Neutrophil (primary cell): Measurements from ENCODE around the gene DNAJB9.
"Not testable (repeated sequence)": the region's sequence is repeated elsewhere in the genome, so short reads cannot be mapped to it uniquely, and the experiment has no call there.

Experiments
- H3K27ac ChIP-seq: fragments of 200-600 bp; sonication (generic); 2 replicates; pipeline ENCODE4 v1.5.1; 2016; ENCODE audit warnings: mild to moderate bottlenecking, moderate library complexity
- H3K27me3 ChIP-seq: fragments of 200-600 bp; sonication (generic); 2 replicates; pipeline ENCODE4 v1.6.0; 2016; ENCODE audit warnings: mild to moderate bottlenecking
- H3K36me3 ChIP-seq: fragments of 200-600 bp; sonication (generic); 2 replicates; pipeline ENCODE4 v1.5.1; 2017
- H3K4me1 ChIP-seq, 2 experiments: fragments of 200-600 bp in 1 of 2; sonication (generic) in 1 of 2; 1 replicate in 1 of 2; 2 replicates in 1 of 2; pipeline versions ENCODE4 v1.5.1 to v1.6.1; 2013 to 2016; ENCODE audit warnings: low read depth in 1 of 2, low read length in 1 of 2, mild to moderate bottlenecking in 1 of 2, moderate library complexity in 1 of 2; ENCODE audit not compliant: control insufficient read depth in 1 of 2, insufficient read depth in 1 of 2
- H3K4me3 ChIP-seq, 2 experiments: fragments of 200-600 bp in 1 of 2; sonication (generic) in 1 of 2; 1 replicate in 1 of 2; 2 replicates in 1 of 2; pipeline ENCODE4 v1.5.1; 2013 to 2016; ENCODE audit warnings: low read depth in 1 of 2, low read length in 1 of 2, mild to moderate bottlenecking in 1 of 2, moderate library complexity in 1 of 2
- H3K9me3 ChIP-seq: fragments of 200-600 bp; sonication (generic); 2 replicates; pipeline ENCODE4 v1.5.1; 2016
- TF ChIP-seq, protein P1 (sequence below): fragments of 200-600 bp; sonication (generic); IDR thresholded peaks from 2 replicates; pipeline ENCODE4 v1.5.1; 2016; ENCODE audit warnings: antibody characterized with exemption

The DNAJB9 gene

GRCh38 chr7:108528183-108528712, 41.4 kb upstream of the DNAJB9 start:
- H3K9me3 ChIP-seq, result no peaks in the 10 kb centered on the region
- H3K4me1 ChIP-seq, result peaks cover 15 to 19% of the 10 kb centered on the region in 2 experiments
- TF ChIP-seq, protein P1, sequence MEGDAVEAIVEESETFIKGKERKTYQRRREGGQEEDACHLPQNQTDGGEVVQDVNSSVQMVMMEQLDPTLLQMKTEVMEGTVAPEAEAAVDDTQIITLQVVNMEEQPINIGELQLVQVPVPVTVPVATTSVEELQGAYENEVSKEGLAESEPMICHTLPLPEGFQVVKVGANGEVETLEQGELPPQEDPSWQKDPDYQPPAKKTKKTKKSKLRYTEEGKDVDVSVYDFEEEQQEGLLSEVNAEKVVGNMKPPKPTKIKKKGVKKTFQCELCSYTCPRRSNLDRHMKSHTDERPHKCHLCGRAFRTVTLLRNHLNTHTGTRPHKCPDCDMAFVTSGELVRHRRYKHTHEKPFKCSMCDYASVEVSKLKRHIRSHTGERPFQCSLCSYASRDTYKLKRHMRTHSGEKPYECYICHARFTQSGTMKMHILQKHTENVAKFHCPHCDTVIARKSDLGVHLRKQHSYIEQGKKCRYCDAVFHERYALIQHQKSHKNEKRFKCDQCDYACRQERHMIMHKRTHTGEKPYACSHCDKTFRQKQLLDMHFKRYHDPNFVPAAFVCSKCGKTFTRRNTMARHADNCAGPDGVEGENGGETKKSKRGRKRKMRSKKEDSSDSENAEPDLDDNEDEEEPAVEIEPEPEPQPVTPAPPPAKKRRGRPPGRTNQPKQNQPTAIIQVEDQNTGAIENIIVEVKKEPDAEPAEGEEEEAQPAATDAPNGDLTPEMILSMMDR, result no peak
- H3K36me3 ChIP-seq, result no peaks in the 10 kb centered on the region
- H3K27ac ChIP-seq, result no peak overlapping the region
- H3K27me3 ChIP-seq, result no peaks in the 10 kb centered on the region
- no peak overlapping the region for H3K4me3 ChIP-seq

GRCh38 chr7:108529341-108529740, 40.3 kb upstream of the DNAJB9 start:
- Histone ChIP-seq H3K36me3 (no peaks in the 10 kb centered on the region), H3K4me1 (peaks cover 15 to 18% of the 10 kb centered on the region in 2 experiments), H3K4me3 (no peak overlapping the region), H3K9me3 (no peaks in the 10 kb centered on the region), H3K27me3 (no peaks in the 10 kb centered on the region), H3K27ac (no peak overlapping the region)
- TF ChIP-seq, protein P1, result no peak

DNA sequence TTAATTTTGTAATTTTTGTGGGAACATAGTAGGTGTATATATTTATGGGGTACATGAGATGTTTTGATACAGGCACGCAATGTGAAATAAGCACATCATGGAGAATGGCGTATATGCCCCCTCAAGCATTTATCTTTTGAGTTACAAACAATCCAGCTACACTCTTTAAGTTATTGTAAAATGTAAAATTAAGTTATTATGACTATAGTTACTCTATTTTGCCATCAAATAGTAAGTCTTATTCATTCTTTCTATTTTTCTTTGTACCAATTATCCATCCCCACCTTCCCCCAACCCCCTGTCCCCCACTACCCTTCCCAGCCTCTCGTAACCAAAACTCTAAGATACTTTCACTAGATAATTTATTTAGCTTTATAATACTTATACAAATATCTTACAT, 36.0 kb upstream of the DNAJB9 start:
- H3K27ac ChIP-seq, result no peak overlapping the region
- no peaks in the 10 kb centered on the region for H3K36me3 ChIP-seq
- no peaks in the 10 kb centered on the region for H3K27me3 ChIP-seq
- TF ChIP-seq, protein P1, result no peak
- H3K4me1 ChIP-seq, result no peaks in the 10 kb centered on the region
- no peak overlapping the region for H3K4me3 ChIP-seq
- no peaks in the 10 kb centered on the region for H3K9me3 ChIP-seq

- H3K27ac ChIP-seq, result no peak overlapping the region
- TF ChIP-seq, protein P1, result no peak
These were observed 34.4 kb upstream of the DNAJB9 start for GRCh38 chr7:108535257-108535656.

DNA sequence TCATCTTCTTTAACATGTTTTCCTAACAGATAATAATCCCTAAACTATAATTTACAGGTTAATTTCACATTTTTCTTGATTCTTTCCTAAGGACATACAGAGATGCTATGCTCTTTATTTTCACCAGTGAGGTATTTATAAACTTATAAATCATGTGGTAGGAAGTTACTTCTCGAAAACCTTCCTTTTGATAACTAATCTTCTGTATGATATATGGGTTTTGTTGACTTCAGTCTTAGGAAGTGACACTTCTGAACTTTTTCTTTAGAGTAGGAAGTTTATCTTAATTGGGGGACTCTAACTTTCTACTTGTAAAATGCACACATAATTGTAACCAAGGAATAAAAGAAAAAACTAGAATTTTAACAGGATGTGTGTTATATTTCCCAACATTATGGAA, 33.9 kb upstream of the DNAJB9 start:
- TF ChIP-seq, protein P1, result no peak
- Histone ChIP-seq H3K27ac (no peak overlapping the region), H3K4me3 (no peak overlapping the region), H3K36me3 (no peaks in the 10 kb centered on the region), H3K9me3 (no peaks in the 10 kb centered on the region), H3K4me1 (no peaks in the 10 kb centered on the region), H3K27me3 (no peaks in the 10 kb centered on the region)

More at GRCh38 chr7:108535257-108535656, 34.4 kb upstream of the DNAJB9 start:
- H3K4me3 ChIP-seq, result no peak overlapping the region
- H3K36me3 ChIP-seq, result no peaks in the 10 kb centered on the region
- no peaks in the 10 kb centered on the region for H3K9me3 ChIP-seq
- H3K4me1 ChIP-seq, result no peaks in the 10 kb centered on the region
- no peaks in the 10 kb centered on the region for H3K27me3 ChIP-seq

- Histone ChIP-seq H3K36me3 (no peaks in the 10 kb centered on the region), H3K9me3 (no peaks in the 10 kb centered on the region), H3K4me1 (no peaks in the 10 kb centered on the region), H3K27me3 (no peaks in the 10 kb centered on the region), H3K27ac (no peak overlapping the region), H3K4me3 (no peak overlapping the region)
- TF ChIP-seq, protein P1, result no peak
These were observed 32.4 kb upstream of the DNAJB9 start for GRCh38 chr7:108537229-108537628.

GRCh38 chr7:108538236-108538635, 31.4 kb upstream of the DNAJB9 start:
- not testable (repeated sequence) for H3K9me3 ChIP-seq, H3K27me3 ChIP-seq, H3K27ac ChIP-seq, H3K4me1 ChIP-seq, H3K4me3 ChIP-seq, H3K36me3 ChIP-seq

DNA sequence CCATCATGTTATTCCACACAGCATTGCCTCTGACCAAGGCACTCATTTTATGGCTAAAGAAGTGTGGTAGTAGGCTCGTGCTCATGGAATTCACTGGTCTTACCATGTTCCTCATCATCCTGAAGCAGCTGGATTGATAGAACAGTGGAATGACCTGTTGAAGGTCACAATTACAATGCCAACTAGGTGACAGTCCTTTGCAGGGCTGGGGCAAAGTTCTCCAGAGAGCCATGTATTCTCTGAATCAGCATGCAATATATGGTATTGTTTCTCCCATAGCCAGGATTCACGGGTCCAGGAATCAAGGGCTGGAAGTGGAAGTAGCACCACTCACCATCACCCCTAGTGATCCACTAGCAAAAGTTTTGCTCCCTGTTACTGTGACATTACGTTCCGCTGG, 31.0 kb upstream of the DNAJB9 start:
- H3K27me3 ChIP-seq, result not testable (repeated sequence)

More for the DNA sequence above, 31.0 kb upstream of the DNAJB9 start:
- H3K4me3 ChIP-seq, H3K9me3 ChIP-seq, H3K4me1 ChIP-seq, H3K36me3 ChIP-seq, H3K27ac ChIP-seq: not testable (repeated sequence)
